GM10248 (cell line): ENCODE data around the gene GLCE.

Experiments
- CTCF ChIA-PET: fragments of 300-600 bp; sonication (Branson Sonifier 250); formaldehyde crosslinking; extraction: SDS; loops from one replicate; lab custom pipeline; 2021; ENCODE audit warnings: antibody characterized with exemption; lab: Yijun Ruan, JAX
- POLR2A ChIA-PET: fragments of 350-650 bp; sonication (Branson Sonifier 250); formaldehyde crosslinking; extraction: SDS; loops from one replicate; lab custom pipeline; 2020; ENCODE audit warnings: antibody characterized with exemption; lab: Yijun Ruan, JAX
- DNase-seq: peaks from one replicate; pipeline ENCODE4 v3.0.0; 2012; ENCODE audit errors: extremely low spot score
- CTCF ChIP-seq: IDR thresholded peaks from 2 replicates; pipeline ENCODE4 v1.5.1; 2012; ENCODE audit warnings: mild to moderate bottlenecking, low read depth; ENCODE audit errors: extremely low read depth, missing control alignments, control extremely low read depth

GLCE gene

GRCh38 chr15:69141833-69142232 is 18.6 kb upstream of the GLCE start:
- ChIA-PET CTCF (interaction anchor here (1.2 kb wide), 1 partner anchor 83 kb away, joined by 4 read pairs; no protein-coding TSS in a partner anchor), POLR2A (no interaction called here)
- no peak for DNase-seq
- no peak for TF ChIP-seq CTCF

- no peak for DNase-seq
- CTCF ChIA-PET = no interaction called here
- no peak for TF ChIP-seq CTCF
- POLR2A ChIA-PET = no interaction called here
Measured at GRCh38 chr15:69143756-69144436, 16.5 kb upstream of the GLCE start.

- ChIA-PET CTCF (no interaction called here), POLR2A (no interaction called here)
- TF ChIP-seq CTCF = no peak
- no peak for DNase-seq
Measured at GRCh38 chr15:69144530-69144929, 15.9 kb upstream of the GLCE start.

GRCh38 chr15:69145149-69145693 is 15.2 kb upstream of the GLCE start:
- CTCF ChIA-PET = no interaction called here
- TF ChIP-seq CTCF = no peak
- no peak for DNase-seq
- POLR2A ChIA-PET = no interaction called here

- ChIA-PET POLR2A (no interaction called here), CTCF (no interaction called here)
- DNase-seq = no peak
- no peak for TF ChIP-seq CTCF
Measured at GRCh38 chr15:69145694-69146492, 14.5 kb upstream of the GLCE start.

- ChIA-PET CTCF (interaction anchor here (1.0 kb wide), 1 partner anchor 14 kb away, joined by 3 read pairs; no protein-coding TSS in a partner anchor), POLR2A (no interaction called here)
- TF ChIP-seq CTCF = no peak
- no peak for DNase-seq
Measured at GRCh38 chr15:69146724-69147435, 13.6 kb upstream of the GLCE start.
